ENCODE results near the gene MSANTD2. TPM values are rescaled to one million over a fixed set of nuclear protein-coding genes. Genes with fewer than 3 reads are reported as not detected.

Gene MSANTD2
- total and polyA plus RNA-seq, 7 experiments from 2014 or later = 3.8 to 29.5 (median 12.1) TPM

- Mint-ChIP-seq H3K4me3 (peak overlapping the region; percentile 91 to 100 (median 98)), H3K27ac (peak overlapping the region; percentile 91 to 98 (median 96)), H3K27me3 (peaks cover 0 to 22% (median 0%) of the 10 kb centered on the region in 5 donors), H3K36me3 (no peaks in the 10 kb centered on the region), H3K9me3 (peaks cover 0 to 2% (median 0%) of the 10 kb centered on the region in 11 donors), H3K4me1 (peaks cover 4 to 37% (median 19%) of the 10 kb centered on the region in 7 donors)
- Histone ChIP-seq H3K4me1 (ENCODE audit: control insufficient read depth in 2 of 2, insufficient read depth in 2 of 2, low read length in 2 of 2) (peaks cover 0 to 3% of the 10 kb centered on the region in 2 donors), H3K4me3 (ENCODE audit: low read length) (peak overlapping the region; percentile 99), H3K27ac (ENCODE audit: low read depth, low read length) (peak overlapping the region; percentile 72), H3K9me3 (ENCODE audit: control insufficient read depth in 2 of 3, low read length in 3 of 3) (no peaks in the 10 kb centered on the region), H3K27me3 (ENCODE audit: control insufficient read depth in 2 of 2, insufficient read depth in 2 of 2, low read length in 2 of 2) (no peaks in the 10 kb centered on the region), H3K36me3 (ENCODE audit: control insufficient read depth in 2 of 3, insufficient read depth in 3 of 3, low read length in 3 of 3) (peaks cover 0 to 6% (median 0%) of the 10 kb centered on the region in 3 experiments)
- CTCF ChIA-PET = interaction anchor here (0.5 to 3.5 kb wide), 13 partner anchors 10 to 91 kb away, joined by 3 to 38 read pairs (median 5); partner anchors contain the start of genes ESAM, MSANTD2, SIAE and SPA17
- intact Hi-C loops (cut with micrococcal nuclease) = loop anchor here (1.0 to 10.0 kb wide), 21 partner anchors 7 to 1672 kb away; partner anchors contain the start of genes CCDC15 (in 2 of the 2), MSANTD2 (in 2 of the 2), NRGN (in 2 of the 2) and SIAE (in 2 of the 2)
- POLR2A ChIA-PET = interaction anchor here (0.6 to 8.7 kb wide), 29 partner anchors 10 to 365 kb away, joined by 3 to 112 read pairs (median 4); partner anchors contain the start of genes CCDC15, ESAM, MSANTD2 and SIAE
- ATAC-seq (peak; percentile 93), DNase-seq (peak; percentile 66 to 88 (median 85))
Measured at GRCh38 chr11:124746621-124747243, 53.5 kb downstream of the MSANTD2 start.

- H3K27me3 ChIP-seq (ENCODE audit: control insufficient read depth in 2 of 2, insufficient read depth in 2 of 2, low read length in 2 of 2) = no peaks in the 10 kb centered on the region
- peak overlapping the region; percentile 91 to 100 (median 98) for H3K4me3 Mint-ChIP-seq
- peak overlapping the region; percentile 99 for H3K4me3 ChIP-seq (ENCODE audit: low read length)
- no peaks in the 10 kb centered on the region for H3K9me3 ChIP-seq (ENCODE audit: control insufficient read depth in 2 of 3, low read length in 3 of 3)
- ChIA-PET CTCF (interaction anchor here (0.7 to 3.5 kb wide), 12 partner anchors 11 to 92 kb away, joined by 3 to 38 read pairs (median 6); partner anchors contain the start of genes ESAM, MSANTD2, SIAE and SPA17), POLR2A (interaction anchor here (0.6 to 8.7 kb wide), 27 partner anchors 9 to 365 kb away, joined by 3 to 112 read pairs (median 4); partner anchors contain the start of genes CCDC15, ESAM, MSANTD2 and SIAE)
- peaks cover 4 to 38% (median 24%) of the 10 kb centered on the region in 7 donors for H3K4me1 Mint-ChIP-seq
- DNase-seq = no peak
- peaks cover 0 to 6% (median 0%) of the 10 kb centered on the region in 3 experiments for H3K36me3 ChIP-seq (ENCODE audit: control insufficient read depth in 2 of 3, insufficient read depth in 3 of 3, low read length in 3 of 3)
- H3K27ac ChIP-seq (ENCODE audit: low read depth, low read length) = peak overlapping the region; percentile 72
- H3K36me3 Mint-ChIP-seq = no peaks in the 10 kb centered on the region
- H3K27me3 Mint-ChIP-seq = peaks cover 0 to 29% (median 0%) of the 10 kb centered on the region in 5 donors
- H3K4me1 ChIP-seq (ENCODE audit: control insufficient read depth in 2 of 2, insufficient read depth in 2 of 2, low read length in 2 of 2) = peaks cover 0 to 3% of the 10 kb centered on the region in 2 donors
- intact Hi-C loops (cut with micrococcal nuclease) = loop anchor here (1.0 to 10.0 kb wide), 20 partner anchors 12 to 1671 kb away; partner anchors contain the start of genes CCDC15 (in 2 of the 2), MSANTD2 (in 2 of the 2), SIAE (in 2 of the 2) and SPA17 (in 2 of the 2)
- peak; percentile 29 for ATAC-seq
- H3K9me3 Mint-ChIP-seq = peaks cover 0 to 2% (median 0%) of the 10 kb centered on the region in 11 donors
- peak overlapping the region; percentile 91 to 98 (median 96) for H3K27ac Mint-ChIP-seq
Measured at GRCh38 chr11:124745835-124746620, 54.2 kb downstream of the MSANTD2 start.

GRCh38 chr11:124745270-124745834 lies 54.9 kb downstream of the MSANTD2 start:
- Mint-ChIP-seq H3K9me3 (peaks cover 0 to 2% (median 0%) of the 10 kb centered on the region in 11 donors), H3K4me3 (peak overlapping the region; percentile 66 to 100 (median 93)), H3K27ac (peak overlapping the region in 4 of 9 donors; percentile 31 to 57 (median 34)), H3K36me3 (no peaks in the 10 kb centered on the region), H3K27me3 (peaks cover 0 to 33% (median 0%) of the 10 kb centered on the region in 5 donors), H3K4me1 (peaks cover 11 to 44% (median 28%) of the 10 kb centered on the region in 7 donors)
- peak overlapping the region; percentile 99 for H3K4me3 ChIP-seq (ENCODE audit: low read length)
- H3K9me3 ChIP-seq (ENCODE audit: control insufficient read depth in 2 of 3, low read length in 3 of 3) = no peaks in the 10 kb centered on the region
- no peak overlapping the region for H3K27ac ChIP-seq (ENCODE audit: low read depth, low read length)
- no peaks in the 10 kb centered on the region for H3K27me3 ChIP-seq (ENCODE audit: control insufficient read depth in 2 of 2, insufficient read depth in 2 of 2, low read length in 2 of 2)
- no peak for ATAC-seq
- H3K36me3 ChIP-seq (ENCODE audit: control insufficient read depth in 2 of 3, insufficient read depth in 3 of 3, low read length in 3 of 3) = peaks cover 0 to 6% (median 0%) of the 10 kb centered on the region in 3 experiments
- CTCF ChIA-PET = interaction anchor here (1.7 to 3.1 kb wide), 3 partner anchors 23 to 93 kb away, joined by 4 to 34 read pairs (median 6); no protein-coding TSS in a partner anchor
- intact Hi-C loops (cut with micrococcal nuclease) = loop anchor here (5.0 to 10.0 kb wide), 7 partner anchors 207 to 1671 kb away; partner anchors contain the start of genes TMEM218 (in 2 of the 2), CCDC15 (in 1 of the 2), EI24 (in 1 of the 2) and FAM118B (in 1 of the 2)
- POLR2A ChIA-PET = interaction anchor here (1.1 to 8.7 kb wide), 7 partner anchors 12 to 73 kb away, joined by 3 to 112 read pairs (median 13); partner anchors contain the start of genes MSANTD2, SIAE and SPA17
- H3K4me1 ChIP-seq (ENCODE audit: control insufficient read depth in 2 of 2, insufficient read depth in 2 of 2, low read length in 2 of 2) = peaks cover 2 to 3% of the 10 kb centered on the region in 2 donors
- DNase-seq = no peak

- no peak overlapping the region for H3K4me3 Mint-ChIP-seq
- peaks cover 22 to 39% (median 29%) of the 10 kb centered on the region in 7 donors for H3K4me1 Mint-ChIP-seq
- ATAC-seq (no peak), DNase-seq (no peak)
- Histone ChIP-seq H3K27me3 (ENCODE audit: control insufficient read depth in 2 of 2, insufficient read depth in 2 of 2, low read length in 2 of 2) (no peaks in the 10 kb centered on the region), H3K9me3 (ENCODE audit: control insufficient read depth in 2 of 3, low read length in 3 of 3) (no peaks in the 10 kb centered on the region), H3K27ac (ENCODE audit: low read depth, low read length) (no peak overlapping the region), H3K4me1 (ENCODE audit: control insufficient read depth in 2 of 2, insufficient read depth in 2 of 2, low read length in 2 of 2) (peaks cover 3 to 5% of the 10 kb centered on the region in 2 donors), H3K4me3 (ENCODE audit: low read length) (no peak overlapping the region), H3K36me3 (ENCODE audit: control insufficient read depth in 2 of 3, insufficient read depth in 3 of 3, low read length in 3 of 3) (peaks cover 0 to 6% (median 0%) of the 10 kb centered on the region in 3 experiments)
- no peak overlapping the region for H3K27ac Mint-ChIP-seq
- ChIA-PET CTCF (interaction anchor here (0.9 to 2.0 kb wide), 4 partner anchors 8 to 74 kb away, joined by 4 to 9 read pairs (median 4); no protein-coding TSS in a partner anchor), POLR2A (interaction anchor here (0.7 to 2.0 kb wide), 3 partner anchors 70 to 106 kb away, joined by 3 to 7 read pairs (median 4); no protein-coding TSS in a partner anchor)
- intact Hi-C loops (cut with micrococcal nuclease) = loop anchor here in 1 of 2 donors (10.0 kb wide), 3 partner anchors 852 to 1668 kb away; partner anchors contain the start of genes FAM118B, RPUSD4 and STT3A
- H3K9me3 Mint-ChIP-seq = no peaks in the 10 kb centered on the region
- H3K27me3 Mint-ChIP-seq = peaks cover 0 to 47% (median 9%) of the 10 kb centered on the region in 5 donors
- H3K36me3 Mint-ChIP-seq = no peaks in the 10 kb centered on the region
Measured at GRCh38 chr11:124743050-124743449, 57.2 kb downstream of the MSANTD2 start.

- Mint-ChIP-seq H3K27ac (no peak overlapping the region), H3K4me1 (peaks cover 22 to 39% (median 29%) of the 10 kb centered on the region in 7 donors), H3K9me3 (no peaks in the 10 kb centered on the region), H3K27me3 (peaks cover 0 to 50% (median 9%) of the 10 kb centered on the region in 5 donors), H3K4me3 (no peak overlapping the region), H3K36me3 (no peaks in the 10 kb centered on the region)
- intact Hi-C loops (cut with micrococcal nuclease) = loop anchor here in 1 of 2 donors (10.0 kb wide), 3 partner anchors 852 to 1668 kb away; partner anchors contain the start of genes FAM118B, RPUSD4 and STT3A
- ChIA-PET POLR2A (interaction anchor here (0.6 to 2.0 kb wide), 3 partner anchors 70 to 209 kb away, joined by 3 to 7 read pairs (median 4); no protein-coding TSS in a partner anchor), CTCF (interaction anchor here (0.9 to 2.0 kb wide), 5 partner anchors 8 to 74 kb away, joined by 3 to 9 read pairs (median 4); no protein-coding TSS in a partner anchor)
- Histone ChIP-seq H3K4me3 (ENCODE audit: low read length) (no peak overlapping the region), H3K27ac (ENCODE audit: low read depth, low read length) (no peak overlapping the region), H3K9me3 (ENCODE audit: control insufficient read depth in 2 of 3, low read length in 3 of 3) (no peaks in the 10 kb centered on the region), H3K27me3 (ENCODE audit: control insufficient read depth in 2 of 2, insufficient read depth in 2 of 2, low read length in 2 of 2) (no peaks in the 10 kb centered on the region), H3K4me1 (ENCODE audit: control insufficient read depth in 2 of 2, insufficient read depth in 2 of 2, low read length in 2 of 2) (peaks cover 3 to 5% of the 10 kb centered on the region in 2 donors), H3K36me3 (ENCODE audit: control insufficient read depth in 2 of 3, insufficient read depth in 3 of 3, low read length in 3 of 3) (peaks cover 0 to 6% (median 0%) of the 10 kb centered on the region in 3 experiments)
- ATAC-seq = no peak
- DNase-seq = no peak
Measured at GRCh38 chr11:124742555-124742954, 57.7 kb downstream of the MSANTD2 start.
